ENCODE data around the gene GALNT18.

GRCh38 chr11:11292839-11293238 is 329.0 kb downstream of the GALNT18 start:
- TF ChIP-seq CTCF (optimal IDR thresholded peaks at IDR 0.05 in 1 of 3, IDR thresholded peaks at IDR 0.05 in 1 of 3, conservative IDR thresholded peaks at IDR 0.05 in 1 of 3; ENCODE audit: extremely low read depth in 1 of 3, insufficient read depth in 2 of 3, low read length in 3 of 3), result no peak
- no peak for TF ChIP-seq EZH2 (IDR thresholded peaks at IDR 0.05; ENCODE audit: low read length)

All from keratinocyte (primary cell).